ENCODE results near the gene TLCD3A. TPM values are rescaled to one million over a fixed set of nuclear protein-coding genes. Genes with fewer than 3 reads are reported as not detected.
"Not testable (repeated sequence)": the region's sequence is repeated elsewhere in the genome, so short reads cannot be mapped to it uniquely, and the experiment has no call there.

Gene TLCD3A
- total and polyA plus RNA-seq, 2 donors (not counting 3 experiments of a cell fraction or from before 2014, with no cell fraction given): 36.6 to 54.1 TPM

- H3K27me3 ChIP-seq (ENCODE audit: control insufficient read depth in 2 of 2, insufficient read depth in 2 of 2, low read length in 2 of 2); intact Hi-C loops (cut with micrococcal nuclease); H3K9ac ChIP-seq (replicated peaks; ENCODE audit: extremely low read depth, insufficient read depth, low read length); DNase-seq (ENCODE audit: low read depth, low spot score); H3K4me1 ChIP-seq (ENCODE audit: control insufficient read depth, extremely low read depth, insufficient read depth, low read length); POLR2A ChIA-PET; FAIRE-seq; H3K4me2 ChIP-seq (ENCODE audit: insufficient read depth, low read length); H3K27ac ChIP-seq (ENCODE audit: insufficient read depth, low read depth, low read length); dilution Hi-C loops (cut with MboI; ENCODE audit: extremely low pct_ligation_motif_present, low sequenced_read_pairs); H3K9me1 ChIP-seq (replicated peaks; ENCODE audit: control insufficient read depth, extremely low read depth, insufficient read depth, low read length); H2AFZ ChIP-seq (ENCODE audit: low read depth, low read length); H3K9me3 ChIP-seq (replicated peaks; ENCODE audit: control insufficient read depth, insufficient read depth, low read length); H4K20me1 ChIP-seq (replicated peaks; ENCODE audit: control insufficient read depth, extremely low read depth, insufficient read depth, low read length); H3K4me3 ChIP-seq (replicated peaks in 1 of 3; ENCODE audit: insufficient read depth in 1 of 3, low read depth in 1 of 3, low read length in 3 of 3); BruUV-seq (replicated peaks): not testable (repeated sequence)
- peaks cover 65% of the 10 kb centered on the region for H3K79me2 ChIP-seq (ENCODE audit: control insufficient read depth, insufficient read depth, low read length)
- peaks cover 13 to 29% of the 10 kb centered on the region in 2 experiments for H3K36me3 ChIP-seq (ENCODE audit: control insufficient read depth in 2 of 2, extremely low read depth in 1 of 2, insufficient read depth in 2 of 2, low read length in 2 of 2)
- CTCF ChIA-PET: interaction anchor here (1.4 kb wide), 1 partner anchor 337 kb away, joined by 9 read pairs; no protein-coding TSS in a partner anchor
These were observed 17.0 kb downstream of the TLCD3A start for GRCh38 chr17:749359-749758.

DNA sequence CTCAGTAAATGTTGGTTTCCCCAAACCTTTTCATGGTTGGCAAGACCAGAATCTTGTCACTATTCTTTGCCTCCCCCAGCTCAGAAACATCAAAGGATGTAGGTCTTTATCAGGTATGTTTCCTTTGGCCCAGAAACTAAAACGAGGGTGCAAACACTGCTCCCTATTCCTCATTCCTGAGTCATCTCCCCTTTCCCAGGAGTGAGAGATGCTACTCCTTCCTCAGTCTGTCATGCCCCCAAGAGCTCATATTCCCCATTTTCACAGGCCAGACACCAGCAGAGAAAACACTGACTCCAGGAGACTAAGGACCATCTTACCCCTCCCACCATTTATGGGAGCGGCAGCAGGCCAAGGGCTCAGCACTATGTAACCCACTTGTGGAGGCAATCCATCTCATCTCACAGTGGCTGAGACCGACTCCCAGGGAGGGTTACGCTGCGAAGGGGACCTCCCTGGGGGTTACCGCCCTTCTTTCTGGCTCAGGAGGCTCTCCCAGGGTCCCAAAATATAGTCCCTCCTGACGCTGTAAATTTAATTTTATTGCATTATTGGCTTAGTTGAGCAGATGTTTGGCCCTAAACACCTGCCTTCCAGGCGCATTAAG is 18.1 kb downstream of the TLCD3A start:
- TF ChIP-seq, protein P1, sequence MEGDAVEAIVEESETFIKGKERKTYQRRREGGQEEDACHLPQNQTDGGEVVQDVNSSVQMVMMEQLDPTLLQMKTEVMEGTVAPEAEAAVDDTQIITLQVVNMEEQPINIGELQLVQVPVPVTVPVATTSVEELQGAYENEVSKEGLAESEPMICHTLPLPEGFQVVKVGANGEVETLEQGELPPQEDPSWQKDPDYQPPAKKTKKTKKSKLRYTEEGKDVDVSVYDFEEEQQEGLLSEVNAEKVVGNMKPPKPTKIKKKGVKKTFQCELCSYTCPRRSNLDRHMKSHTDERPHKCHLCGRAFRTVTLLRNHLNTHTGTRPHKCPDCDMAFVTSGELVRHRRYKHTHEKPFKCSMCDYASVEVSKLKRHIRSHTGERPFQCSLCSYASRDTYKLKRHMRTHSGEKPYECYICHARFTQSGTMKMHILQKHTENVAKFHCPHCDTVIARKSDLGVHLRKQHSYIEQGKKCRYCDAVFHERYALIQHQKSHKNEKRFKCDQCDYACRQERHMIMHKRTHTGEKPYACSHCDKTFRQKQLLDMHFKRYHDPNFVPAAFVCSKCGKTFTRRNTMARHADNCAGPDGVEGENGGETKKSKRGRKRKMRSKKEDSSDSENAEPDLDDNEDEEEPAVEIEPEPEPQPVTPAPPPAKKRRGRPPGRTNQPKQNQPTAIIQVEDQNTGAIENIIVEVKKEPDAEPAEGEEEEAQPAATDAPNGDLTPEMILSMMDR (IDR thresholded peaks at IDR 0.05; ENCODE audit: extremely low read depth in 1 of 2, insufficient read depth in 1 of 2, low read depth in 1 of 2, low read length in 2 of 2): no peak
- TF ChIP-seq JUN (IDR thresholded peaks at IDR 0.05; ENCODE audit: borderline replicate concordance, insufficient read depth, insufficient read length, low read depth) (no peak), FOS (IDR thresholded peaks at IDR 0.05; ENCODE audit: borderline replicate concordance, insufficient read depth, low read length) (no peak), GATA2 (IDR thresholded peaks at IDR 0.05; ENCODE audit: insufficient read depth, insufficient read length, low read depth, low read length) (no peak), POLR2A (IDR thresholded peaks at IDR 0.05; ENCODE audit: low read depth, low read length) (no peak), MYC (IDR thresholded peaks at IDR 0.05; ENCODE audit: low read depth, low read length) (no peak), EZH2 (IDR thresholded peaks at IDR 0.05; ENCODE audit: borderline replicate concordance, low read depth, low read length, severe bottlenecking) (no peak), POLR2AphosphoS5 (IDR thresholded peaks at IDR 0.05; ENCODE audit: insufficient read depth, low read depth, low read length) (no peak)
- TF ChIP-seq, protein P2, sequence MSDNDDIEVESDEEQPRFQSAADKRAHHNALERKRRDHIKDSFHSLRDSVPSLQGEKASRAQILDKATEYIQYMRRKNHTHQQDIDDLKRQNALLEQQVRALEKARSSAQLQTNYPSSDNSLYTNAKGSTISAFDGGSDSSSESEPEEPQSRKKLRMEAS (IDR thresholded peaks at IDR 0.05; ENCODE audit: insufficient read depth, insufficient read length): no peak
- Histone ChIP-seq H3K36me3 (ENCODE audit: control insufficient read depth in 2 of 2, extremely low read depth in 1 of 2, insufficient read depth in 2 of 2, low read length in 2 of 2) (peaks cover 9 to 21% of the 10 kb centered on the region in 2 experiments), H3K9me1 (replicated peaks; ENCODE audit: control insufficient read depth, extremely low read depth, insufficient read depth, low read length) (no peaks in the 10 kb centered on the region), H3K4me2 (ENCODE audit: insufficient read depth, low read length) (peak overlapping the region; percentile 64), H3K27me3 (ENCODE audit: control insufficient read depth in 2 of 2, insufficient read depth in 2 of 2, low read length in 2 of 2) (no peaks in the 10 kb centered on the region), H3K9me3 (replicated peaks; ENCODE audit: control insufficient read depth, insufficient read depth, low read length) (no peaks in the 10 kb centered on the region), H3K27ac (ENCODE audit: insufficient read depth, low read depth, low read length) (no peak overlapping the region), H3K9ac (replicated peaks; ENCODE audit: extremely low read depth, insufficient read depth, low read length) (no peak overlapping the region), H2AFZ (ENCODE audit: low read depth, low read length) (no peak overlapping the region), H3K4me1 (ENCODE audit: control insufficient read depth, extremely low read depth, insufficient read depth, low read length) (peaks cover 9% of the 10 kb centered on the region), H4K20me1 (replicated peaks; ENCODE audit: control insufficient read depth, extremely low read depth, insufficient read depth, low read length) (no peaks in the 10 kb centered on the region), H3K4me3 (replicated peaks in 1 of 3; ENCODE audit: insufficient read depth in 1 of 3, low read depth in 1 of 3, low read length in 3 of 3) (peak overlapping the region in 1 of 3 experiments; percentile 78), H3K79me2 (ENCODE audit: control insufficient read depth, insufficient read depth, low read length) (peaks cover 54% of the 10 kb centered on the region)
- dilution Hi-C loops (cut with MboI; ENCODE audit: extremely low pct_ligation_motif_present, low sequenced_read_pairs): no loop called here
- no peak for DNase-seq (ENCODE audit: low read depth, low spot score)
- ChIA-PET POLR2A (no interaction called here), CTCF (interaction anchor here (0.8 to 2.6 kb wide), 5 partner anchors 50 to 339 kb away, joined by 3 to 18 read pairs (median 5); partner anchors contain the start of gene TIMM22)
- BruUV-seq (replicated peaks): no TSS peak
- intact Hi-C loops (cut with micrococcal nuclease): no loop called here
- FAIRE-seq: no peak

Measured in endothelial cell of umbilical vein (primary cell).